ENCODE data around the gene TM9SF3.
"Not testable (repeated sequence)": the region's sequence is repeated elsewhere in the genome, so short reads cannot be mapped to it uniquely, and the experiment has no call there.

DNA sequence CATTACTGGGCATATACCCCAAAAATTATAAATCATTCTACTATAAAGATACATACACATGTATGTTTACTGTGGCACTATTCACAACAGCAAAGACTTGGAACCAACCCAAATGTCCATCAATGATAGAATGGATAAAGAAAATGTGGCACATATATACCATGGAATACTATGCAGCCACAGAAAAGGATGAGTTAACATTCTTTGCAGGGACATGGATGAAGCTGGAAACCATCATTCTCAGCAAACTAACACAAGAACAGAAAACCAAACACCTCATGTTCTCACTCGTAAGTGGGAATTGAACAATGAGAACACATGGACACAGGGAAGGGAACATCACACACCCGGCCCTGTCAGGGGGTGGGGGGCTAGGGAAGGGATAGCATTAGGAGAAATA, 12.2 kb downstream of the TM9SF3 start:
- TF ChIP-seq POLR2A (IDR thresholded peaks at IDR 0.05; ENCODE audit: borderline replicate concordance, extremely low read depth, insufficient read depth, insufficient read length); YY1 (IDR thresholded peaks at IDR 0.05; ENCODE audit: extremely low read depth, insufficient replicate concordance, low read depth, low read length); EZH2 (IDR thresholded peaks at IDR 0.05); POLR2AphosphoS5 (IDR thresholded peaks at IDR 0.05; ENCODE audit: low read depth, low read length); SIN3A (IDR thresholded peaks at IDR 0.05; ENCODE audit: low read depth); JUND (IDR thresholded peaks at IDR 0.05); RAD21 (IDR thresholded peaks at IDR 0.05; ENCODE audit: low read depth); TCF7L2 (IDR thresholded peaks at IDR 0.05; ENCODE audit: borderline replicate concordance, extremely low read depth, insufficient read depth, insufficient read length); SP1 (IDR thresholded peaks at IDR 0.05; ENCODE audit: low read depth): not testable (repeated sequence)
- TF ChIP-seq, protein P1, sequence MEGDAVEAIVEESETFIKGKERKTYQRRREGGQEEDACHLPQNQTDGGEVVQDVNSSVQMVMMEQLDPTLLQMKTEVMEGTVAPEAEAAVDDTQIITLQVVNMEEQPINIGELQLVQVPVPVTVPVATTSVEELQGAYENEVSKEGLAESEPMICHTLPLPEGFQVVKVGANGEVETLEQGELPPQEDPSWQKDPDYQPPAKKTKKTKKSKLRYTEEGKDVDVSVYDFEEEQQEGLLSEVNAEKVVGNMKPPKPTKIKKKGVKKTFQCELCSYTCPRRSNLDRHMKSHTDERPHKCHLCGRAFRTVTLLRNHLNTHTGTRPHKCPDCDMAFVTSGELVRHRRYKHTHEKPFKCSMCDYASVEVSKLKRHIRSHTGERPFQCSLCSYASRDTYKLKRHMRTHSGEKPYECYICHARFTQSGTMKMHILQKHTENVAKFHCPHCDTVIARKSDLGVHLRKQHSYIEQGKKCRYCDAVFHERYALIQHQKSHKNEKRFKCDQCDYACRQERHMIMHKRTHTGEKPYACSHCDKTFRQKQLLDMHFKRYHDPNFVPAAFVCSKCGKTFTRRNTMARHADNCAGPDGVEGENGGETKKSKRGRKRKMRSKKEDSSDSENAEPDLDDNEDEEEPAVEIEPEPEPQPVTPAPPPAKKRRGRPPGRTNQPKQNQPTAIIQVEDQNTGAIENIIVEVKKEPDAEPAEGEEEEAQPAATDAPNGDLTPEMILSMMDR (IDR thresholded peaks at IDR 0.05 in 2 of 3, conservative IDR thresholded peaks at IDR 0.05 in 1 of 3; ENCODE audit: borderline replicate concordance in 1 of 3, insufficient read depth in 1 of 3, low read depth in 2 of 3, low read length in 2 of 3): not testable (repeated sequence)
- TF ChIP-seq, protein P2, sequence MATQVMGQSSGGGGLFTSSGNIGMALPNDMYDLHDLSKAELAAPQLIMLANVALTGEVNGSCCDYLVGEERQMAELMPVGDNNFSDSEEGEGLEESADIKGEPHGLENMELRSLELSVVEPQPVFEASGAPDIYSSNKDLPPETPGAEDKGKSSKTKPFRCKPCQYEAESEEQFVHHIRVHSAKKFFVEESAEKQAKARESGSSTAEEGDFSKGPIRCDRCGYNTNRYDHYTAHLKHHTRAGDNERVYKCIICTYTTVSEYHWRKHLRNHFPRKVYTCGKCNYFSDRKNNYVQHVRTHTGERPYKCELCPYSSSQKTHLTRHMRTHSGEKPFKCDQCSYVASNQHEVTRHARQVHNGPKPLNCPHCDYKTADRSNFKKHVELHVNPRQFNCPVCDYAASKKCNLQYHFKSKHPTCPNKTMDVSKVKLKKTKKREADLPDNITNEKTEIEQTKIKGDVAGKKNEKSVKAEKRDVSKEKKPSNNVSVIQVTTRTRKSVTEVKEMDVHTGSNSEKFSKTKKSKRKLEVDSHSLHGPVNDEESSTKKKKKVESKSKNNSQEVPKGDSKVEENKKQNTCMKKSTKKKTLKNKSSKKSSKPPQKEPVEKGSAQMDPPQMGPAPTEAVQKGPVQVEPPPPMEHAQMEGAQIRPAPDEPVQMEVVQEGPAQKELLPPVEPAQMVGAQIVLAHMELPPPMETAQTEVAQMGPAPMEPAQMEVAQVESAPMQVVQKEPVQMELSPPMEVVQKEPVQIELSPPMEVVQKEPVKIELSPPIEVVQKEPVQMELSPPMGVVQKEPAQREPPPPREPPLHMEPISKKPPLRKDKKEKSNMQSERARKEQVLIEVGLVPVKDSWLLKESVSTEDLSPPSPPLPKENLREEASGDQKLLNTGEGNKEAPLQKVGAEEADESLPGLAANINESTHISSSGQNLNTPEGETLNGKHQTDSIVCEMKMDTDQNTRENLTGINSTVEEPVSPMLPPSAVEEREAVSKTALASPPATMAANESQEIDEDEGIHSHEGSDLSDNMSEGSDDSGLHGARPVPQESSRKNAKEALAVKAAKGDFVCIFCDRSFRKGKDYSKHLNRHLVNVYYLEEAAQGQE (IDR thresholded peaks at IDR 0.05; ENCODE audit: low read depth): not testable (repeated sequence)

All from HCT116 (cell line).